Activated CD4-positive, alpha-beta T cell treated with anti-CD3 and anti-CD28 coated beads, Interleukin-2, amount 10 ng/mL, durations not matched to agents 7 days and 5 days (primary cell): ENCODE results near the gene TBCB. TPM values are rescaled to one million over a fixed set of nuclear protein-coding genes. Genes with fewer than 3 reads are reported as not detected.

Source experiments
- CTCF ChIA-PET: fragments of 350-600 bp; sonication (Branson Sonifier 250); formaldehyde crosslinking; loops from one replicate; lab custom pipeline; 2021; ENCODE audit warnings: antibody characterized with exemption; lab: Charles Lee
- POLR2A ChIA-PET: fragments of 350-600 bp; sonication (Branson Sonifier 250); formaldehyde crosslinking; loops from one replicate; lab custom pipeline; 2021; ENCODE audit warnings: antibody characterized with exemption; lab: Charles Lee
- DNase-seq: peaks from one replicate; pipeline ENCODE4 v3.0.0-alpha.2; 2020
- H3K27ac Mint-ChIP-seq: one replicate; pipeline ENCODE4 v1.8.0; 2021; ENCODE audit warnings: mild to moderate bottlenecking, moderate library complexity, mixed read lengths
- H3K27me3 Mint-ChIP-seq: one replicate; pipeline ENCODE4 v1.8.0; 2021; ENCODE audit warnings: mixed read lengths
- H3K36me3 Mint-ChIP-seq: one replicate; pipeline ENCODE4 v1.8.0; 2021; ENCODE audit warnings: low read depth, mixed read lengths
- H3K4me1 Mint-ChIP-seq: one replicate; pipeline ENCODE4 v1.8.0; 2021; ENCODE audit warnings: mixed read lengths
- H3K4me3 Mint-ChIP-seq: one replicate; pipeline ENCODE4 v1.8.0; 2021; ENCODE audit warnings: mild to moderate bottlenecking, moderate library complexity, mixed read lengths
- H3K9me3 Mint-ChIP-seq: one replicate; pipeline ENCODE4 v1.8.0; 2021; ENCODE audit warnings: mixed read lengths
- total RNA-seq, 2 experiments: library from RNA; stranded (reverse); gene quantifications; one replicate each; pipeline ENCODE4 v1.2.3, GENCODE V29; 2021

The TBCB gene
- total RNA-seq, 2 experiments from 2014 or later: 195 to 197 TPM

DNA sequence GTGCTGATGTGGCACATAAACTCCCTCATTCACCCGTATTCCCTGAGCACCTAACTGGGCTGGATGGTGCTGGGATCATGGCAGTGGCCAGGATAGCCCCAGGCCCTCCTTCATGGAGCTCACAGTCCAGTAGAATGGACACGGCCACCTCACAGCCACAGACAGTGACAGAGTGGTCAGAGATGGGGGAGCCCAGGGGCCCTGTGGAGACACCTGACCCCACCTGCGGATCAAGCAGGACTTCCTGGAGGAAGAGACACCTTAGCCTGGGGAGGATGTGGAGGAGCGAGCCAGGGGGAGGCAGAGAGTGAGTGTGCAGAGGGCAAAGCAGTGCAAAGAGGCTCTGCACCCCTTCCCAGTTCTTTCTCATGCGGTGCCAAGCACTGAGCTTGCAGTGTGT is 25.4 kb upstream of the TBCB start:
- no peaks in the 10 kb centered on the region for H3K27me3 Mint-ChIP-seq
- no peaks in the 10 kb centered on the region for H3K9me3 Mint-ChIP-seq
- no peak overlapping the region for H3K27ac Mint-ChIP-seq
- CTCF ChIA-PET: interaction anchor here (0.8 kb wide), 1 partner anchor 54 kb away, joined by 7 read pairs; no protein-coding TSS in a partner anchor
- no peak overlapping the region for H3K4me3 Mint-ChIP-seq
- no peak for DNase-seq
- POLR2A ChIA-PET: no interaction called here
- H3K4me1 Mint-ChIP-seq: peaks cover 10% of the 10 kb centered on the region
- H3K36me3 Mint-ChIP-seq: peaks cover 50% of the 10 kb centered on the region

- H3K4me1 Mint-ChIP-seq: peaks cover 10% of the 10 kb centered on the region
- ChIA-PET CTCF (interaction anchor here (0.8 kb wide), 1 partner anchor 24 kb away, joined by 3 read pairs; no protein-coding TSS in a partner anchor), POLR2A (no interaction called here)
- no peak for DNase-seq
- H3K27ac Mint-ChIP-seq: no peak overlapping the region
- no peaks in the 10 kb centered on the region for H3K27me3 Mint-ChIP-seq
- no peaks in the 10 kb centered on the region for H3K9me3 Mint-ChIP-seq
- peaks cover 46% of the 10 kb centered on the region for H3K36me3 Mint-ChIP-seq
- no peak overlapping the region for H3K4me3 Mint-ChIP-seq
Observed at GRCh38 chr19:36090910-36091695, 24.2 kb upstream of the TBCB start.

DNA sequence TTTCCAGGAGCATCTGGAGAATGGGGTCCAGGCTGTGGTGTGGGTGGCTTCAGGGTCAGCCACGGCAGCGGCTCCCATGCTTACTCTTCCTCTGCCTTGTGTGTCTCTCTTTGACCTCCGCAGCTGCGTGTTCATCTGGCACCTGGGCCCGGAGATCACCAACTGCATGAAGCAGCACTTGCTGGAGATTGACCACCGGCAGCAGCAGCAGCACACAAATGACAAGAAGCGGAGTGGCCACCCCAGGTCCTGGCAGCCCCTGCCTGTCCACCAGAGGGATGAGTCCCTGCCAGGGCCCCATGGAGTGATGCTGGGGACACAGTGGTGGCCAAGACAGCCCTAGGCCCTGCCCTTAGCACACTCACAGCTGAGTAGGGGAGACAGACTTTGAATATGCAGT is 22.7 kb upstream of the TBCB start:
- Mint-ChIP-seq H3K4me1 (peaks cover 10% of the 10 kb centered on the region), H3K27ac (peak overlapping the region; percentile 54), H3K27me3 (no peaks in the 10 kb centered on the region), H3K36me3 (peaks cover 46% of the 10 kb centered on the region), H3K4me3 (no peak overlapping the region), H3K9me3 (no peaks in the 10 kb centered on the region)
- no peak for DNase-seq
- POLR2A ChIA-PET: no interaction called here
- CTCF ChIA-PET: no interaction called here

DNA sequence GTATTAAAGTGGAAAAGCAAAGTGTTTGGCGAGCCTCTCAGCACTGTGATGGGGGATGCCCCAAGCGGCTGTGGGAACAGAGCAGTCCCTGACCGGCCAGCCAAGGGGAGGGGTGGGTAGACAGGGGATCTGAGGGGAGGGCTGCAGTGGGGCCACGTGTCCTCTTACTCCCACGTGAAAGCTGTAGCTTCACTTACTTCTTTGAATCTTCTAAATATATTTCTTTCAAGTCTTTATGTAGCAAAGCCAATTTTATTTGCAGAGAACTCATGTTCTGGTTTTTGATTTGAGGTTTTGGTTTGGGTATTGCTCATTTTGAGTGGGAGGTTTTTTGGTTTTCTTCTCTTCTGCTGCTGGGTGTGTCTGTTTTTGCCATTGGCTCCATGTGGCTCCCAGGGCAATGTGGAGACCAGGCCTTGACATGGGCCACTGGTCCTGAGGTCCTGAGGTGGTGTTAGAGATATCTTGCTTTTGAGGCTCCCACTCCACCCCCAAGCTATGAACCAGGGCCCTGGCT is 22.1 kb upstream of the TBCB start:
- ChIA-PET POLR2A (no interaction called here), CTCF (no interaction called here)
- no peak overlapping the region for H3K4me3 Mint-ChIP-seq
- no peak overlapping the region for H3K27ac Mint-ChIP-seq
- no peaks in the 10 kb centered on the region for H3K27me3 Mint-ChIP-seq
- peaks cover 10% of the 10 kb centered on the region for H3K4me1 Mint-ChIP-seq
- peaks cover 46% of the 10 kb centered on the region for H3K36me3 Mint-ChIP-seq
- H3K9me3 Mint-ChIP-seq: no peaks in the 10 kb centered on the region
- no peak for DNase-seq

GRCh38 chr19:36093687-36094086 is 21.6 kb upstream of the TBCB start:
- ChIA-PET CTCF (no interaction called here), POLR2A (no interaction called here)
- H3K36me3 Mint-ChIP-seq: peaks cover 47% of the 10 kb centered on the region
- H3K4me3 Mint-ChIP-seq: no peak overlapping the region
- DNase-seq: no peak
- no peaks in the 10 kb centered on the region for H3K27me3 Mint-ChIP-seq
- H3K27ac Mint-ChIP-seq: no peak overlapping the region
- peaks cover 10% of the 10 kb centered on the region for H3K4me1 Mint-ChIP-seq
- H3K9me3 Mint-ChIP-seq: no peaks in the 10 kb centered on the region

DNA sequence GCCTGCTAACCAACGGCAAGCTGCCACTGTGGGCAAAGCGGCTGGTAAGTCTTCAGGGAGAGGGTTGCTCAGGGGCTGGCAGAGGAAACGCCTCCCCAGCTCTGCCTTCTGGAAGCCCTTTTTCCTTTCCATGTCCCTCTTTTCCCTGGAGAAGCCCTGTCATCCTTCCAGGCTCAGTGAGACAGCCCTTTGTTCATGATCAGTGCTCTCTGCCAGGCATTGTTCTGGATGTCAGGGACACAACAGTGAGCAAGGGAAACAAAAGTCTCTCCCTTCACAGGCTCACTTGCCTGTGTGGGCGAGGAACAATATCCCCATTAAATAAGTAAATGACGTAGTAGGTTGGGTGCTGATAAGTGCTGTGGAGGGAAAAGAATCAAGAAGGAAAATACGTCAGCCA is 18.2 kb upstream of the TBCB start:
- H3K27me3 Mint-ChIP-seq: no peaks in the 10 kb centered on the region
- ChIA-PET CTCF (no interaction called here), POLR2A (no interaction called here)
- no peaks in the 10 kb centered on the region for H3K9me3 Mint-ChIP-seq
- no peak for DNase-seq
- H3K4me1 Mint-ChIP-seq: peaks cover 10% of the 10 kb centered on the region
- H3K36me3 Mint-ChIP-seq: peaks cover 33% of the 10 kb centered on the region
- H3K27ac Mint-ChIP-seq: no peak overlapping the region
- no peak overlapping the region for H3K4me3 Mint-ChIP-seq

DNA sequence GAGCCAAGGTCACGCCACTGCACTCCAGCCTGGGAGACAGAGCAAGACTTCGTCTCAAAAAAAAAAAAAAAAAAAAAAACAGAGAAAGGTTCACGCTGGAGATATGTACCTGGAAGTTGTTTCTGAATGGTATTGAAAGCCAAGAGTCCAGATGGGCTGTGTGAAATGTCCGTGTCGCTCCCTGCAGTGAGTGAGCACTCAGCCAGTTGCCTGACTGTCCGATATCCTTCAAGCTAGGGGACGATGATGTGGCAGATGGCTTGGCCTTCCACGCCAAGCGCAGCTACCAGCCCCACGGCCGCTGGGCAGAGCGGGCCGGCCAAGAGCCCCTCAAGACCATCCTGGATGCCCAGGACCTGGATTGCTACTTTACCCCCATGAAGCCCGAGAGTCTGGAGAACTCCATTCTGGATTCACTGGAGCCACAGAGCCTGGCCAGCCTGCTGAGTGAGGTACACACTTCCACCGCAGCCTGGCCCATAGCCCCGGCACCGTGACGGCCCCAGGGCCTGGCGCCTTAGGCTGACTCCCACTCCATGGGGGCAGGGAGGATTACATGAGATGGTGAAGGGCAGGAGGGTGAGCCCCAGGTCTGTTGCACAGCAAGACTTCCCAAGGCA is 16.0 kb upstream of the TBCB start:
- Mint-ChIP-seq H3K4me3 (no peak overlapping the region), H3K9me3 (no peaks in the 10 kb centered on the region), H3K27me3 (no peaks in the 10 kb centered on the region), H3K36me3 (peaks cover 35% of the 10 kb centered on the region), H3K4me1 (no peaks in the 10 kb centered on the region), H3K27ac (peak overlapping the region; percentile 50)
- no peak for DNase-seq
- ChIA-PET CTCF (interaction anchor here (0.6 to 2.6 kb wide), 3 partner anchors 29 to 64 kb away, joined by 3 to 7 read pairs (median 3); no protein-coding TSS in a partner anchor), POLR2A (no interaction called here)

GRCh38 chr19:36100476-36100875 is 14.8 kb upstream of the TBCB start:
- ChIA-PET CTCF (interaction anchor here (2.6 kb wide), 1 partner anchor 39 kb away, joined by 7 read pairs; no protein-coding TSS in a partner anchor), POLR2A (no interaction called here)
- no peak overlapping the region for H3K4me3 Mint-ChIP-seq
- H3K27me3 Mint-ChIP-seq: no peaks in the 10 kb centered on the region
- H3K36me3 Mint-ChIP-seq: peaks cover 29% of the 10 kb centered on the region
- H3K9me3 Mint-ChIP-seq: no peaks in the 10 kb centered on the region
- no peaks in the 10 kb centered on the region for H3K4me1 Mint-ChIP-seq
- peak overlapping the region; percentile 36 for H3K27ac Mint-ChIP-seq
- no peak for DNase-seq

DNA sequence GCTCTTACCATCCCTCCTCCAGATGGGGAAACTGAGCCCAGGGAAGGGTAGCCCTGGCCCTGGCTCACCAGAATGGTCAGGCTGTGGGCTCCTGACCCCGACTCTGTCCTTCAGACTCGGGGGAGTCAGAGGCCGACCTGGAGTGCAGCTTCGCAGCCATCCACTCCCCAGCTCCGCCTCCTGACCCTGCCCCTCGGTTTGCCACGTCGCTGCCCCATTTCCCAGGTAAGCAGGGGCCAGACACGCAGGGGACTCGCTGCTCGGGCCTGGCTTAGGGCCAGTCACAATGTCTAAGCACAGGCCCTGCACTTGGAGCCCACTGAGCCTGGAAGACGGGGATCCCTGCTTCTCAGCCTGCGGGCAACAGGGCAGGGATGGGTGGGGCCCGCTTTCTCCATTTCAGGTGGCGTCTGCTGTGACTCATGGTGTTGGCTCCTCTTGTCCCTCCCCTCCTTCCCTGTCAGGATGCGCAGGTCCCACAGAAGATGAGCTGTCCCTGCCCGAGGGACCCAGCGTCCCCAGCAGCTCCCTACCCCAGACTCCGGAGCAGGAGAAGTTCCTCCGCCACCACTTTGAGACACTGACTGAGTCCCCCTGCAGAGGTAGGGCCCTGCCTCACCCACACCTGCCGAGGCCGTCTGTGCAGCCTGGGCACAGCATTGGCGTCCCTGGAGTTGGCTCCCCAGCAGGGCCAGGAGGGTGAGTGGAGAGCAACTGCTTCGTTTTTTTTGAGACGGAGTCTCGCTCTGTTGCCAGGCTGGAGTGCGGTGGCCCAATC is 13.5 kb upstream of the TBCB start:
- ChIA-PET POLR2A (no interaction called here), CTCF (interaction anchor here (2.6 kb wide), 1 partner anchor 41 kb away, joined by 7 read pairs; no protein-coding TSS in a partner anchor)
- Mint-ChIP-seq H3K27me3 (no peaks in the 10 kb centered on the region), H3K4me3 (no peak overlapping the region), H3K27ac (no peak overlapping the region), H3K4me1 (no peaks in the 10 kb centered on the region), H3K36me3 (peaks cover 34% of the 10 kb centered on the region), H3K9me3 (no peaks in the 10 kb centered on the region)
- no peak for DNase-seq

- DNase-seq: no peak
- Mint-ChIP-seq H3K4me1 (no peaks in the 10 kb centered on the region), H3K4me3 (no peak overlapping the region), H3K9me3 (no peaks in the 10 kb centered on the region), H3K36me3 (peaks cover 30% of the 10 kb centered on the region), H3K27ac (no peak overlapping the region), H3K27me3 (no peaks in the 10 kb centered on the region)
- ChIA-PET CTCF (interaction anchor here (1.1 to 1.8 kb wide), 3 partner anchors 12 to 444 kb away, joined by 3 to 9 read pairs (median 3); partner anchors contain the start of genes POLR2I and TBCB), POLR2A (no interaction called here)
Observed at GRCh38 chr19:36103040-36103626, 12.1 kb upstream of the TBCB start.

DNA sequence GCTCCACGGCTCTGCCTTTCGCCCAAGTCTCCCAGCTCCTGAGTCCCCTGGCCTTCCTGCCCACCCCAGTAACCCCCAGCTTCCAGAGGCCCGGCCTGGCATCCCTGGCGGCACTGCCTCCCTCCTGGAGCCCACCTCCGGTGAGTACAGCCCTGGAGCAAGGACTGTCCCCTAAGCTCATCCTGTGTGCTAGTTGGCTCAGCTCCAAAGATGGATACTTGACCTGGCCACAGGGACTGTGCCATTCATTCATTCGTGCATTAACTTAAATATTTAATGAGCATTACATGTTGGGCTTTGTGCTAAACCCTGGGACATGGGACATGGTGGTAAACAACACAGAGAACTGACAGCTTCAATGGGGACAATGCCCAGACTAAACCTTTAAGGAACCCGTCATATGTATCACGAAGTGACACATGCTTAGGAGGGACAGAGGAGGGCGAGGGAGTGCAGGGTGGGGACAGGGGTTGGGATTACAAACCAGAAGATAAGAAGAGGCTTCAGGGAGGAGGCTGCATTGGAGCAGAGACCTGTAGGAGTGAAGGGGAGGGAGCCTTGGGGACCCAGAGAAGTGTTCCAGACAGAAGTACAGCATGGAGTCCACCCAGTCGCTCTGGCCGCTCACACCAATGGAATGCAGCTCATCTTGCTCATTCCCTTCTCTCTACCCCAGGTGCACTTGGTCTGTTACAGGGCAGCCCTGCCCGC is 11.3 kb upstream of the TBCB start:
- DNase-seq: no peak
- Mint-ChIP-seq H3K9me3 (no peaks in the 10 kb centered on the region), H3K27me3 (no peaks in the 10 kb centered on the region), H3K4me3 (no peak overlapping the region), H3K4me1 (no peaks in the 10 kb centered on the region), H3K27ac (no peak overlapping the region), H3K36me3 (peaks cover 25% of the 10 kb centered on the region)
- ChIA-PET POLR2A (no interaction called here), CTCF (interaction anchor here (1.0 to 1.8 kb wide), 4 partner anchors 11 to 445 kb away, joined by 3 to 9 read pairs (median 4); partner anchors contain the start of genes POLR2I and TBCB)

DNA sequence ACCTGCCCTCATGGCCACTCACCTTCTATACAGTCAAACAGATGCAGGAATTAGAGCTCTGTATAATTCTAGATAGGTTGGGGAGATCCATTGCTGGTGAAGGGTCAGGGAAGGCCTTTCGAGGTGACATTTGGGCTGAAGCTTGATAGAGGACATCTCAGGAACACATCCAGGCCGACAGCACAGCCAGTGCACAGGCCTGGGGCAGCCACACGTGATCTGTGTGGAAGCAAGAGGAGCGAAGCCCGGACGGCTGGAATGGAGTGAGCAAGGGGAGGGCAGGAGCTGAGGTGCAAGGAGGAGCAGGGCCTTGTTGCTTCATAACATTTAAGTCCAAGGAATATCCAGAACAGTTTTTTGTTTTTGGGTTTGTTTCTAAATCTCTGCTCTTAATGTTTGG is 8.8 kb upstream of the TBCB start:
- Mint-ChIP-seq H3K9me3 (no peaks in the 10 kb centered on the region), H3K36me3 (peaks cover 23% of the 10 kb centered on the region), H3K27ac (peak overlapping the region; percentile 39), H3K27me3 (no peaks in the 10 kb centered on the region), H3K4me3 (no peak overlapping the region), H3K4me1 (no peaks in the 10 kb centered on the region)
- POLR2A ChIA-PET: no interaction called here
- CTCF ChIA-PET: interaction anchor here (0.7 to 1.1 kb wide), 3 partner anchors 26 to 1631 kb away, joined by 3 read pairs; no protein-coding TSS in a partner anchor
- DNase-seq: no peak
